IPS-15b (cell line): ENCODE results near the gene IGDCC3.
A peak's percentile ranks its signal among the peaks of the same experiment; 100 is the strongest.

ENCODE experiments used
- H3K27me3 ChIP-seq: one replicate; pipeline ENCODE4 v1.6.1; 2013; ENCODE audit warnings: low read length; ENCODE audit not compliant: control insufficient read depth, insufficient read depth
- H3K36me3 ChIP-seq: one replicate; pipeline ENCODE4 v1.6.1; 2013; ENCODE audit warnings: low read length; ENCODE audit not compliant: control insufficient read depth, insufficient read depth
- H3K4me1 ChIP-seq: one replicate; pipeline ENCODE4 v1.6.1; 2013; ENCODE audit warnings: mild to moderate bottlenecking, low read length; ENCODE audit not compliant: control insufficient read depth, insufficient read depth
- H3K4me3 ChIP-seq: one replicate; pipeline ENCODE4 v1.5.1; 2013; ENCODE audit warnings: low read depth, low read length
- H3K9ac ChIP-seq: one replicate; pipeline ENCODE4 v1.6.1; 2013; ENCODE audit warnings: low read depth, mild to moderate bottlenecking, low read length
- H3K9me3 ChIP-seq: one replicate; pipeline ENCODE4 v1.6.1; 2013; ENCODE audit warnings: mild to moderate bottlenecking, low read length; ENCODE audit not compliant: control insufficient read depth, insufficient read depth

Gene IGDCC3

GRCh38 chr15:65393557-65393956 lies 15.8 kb upstream of the IGDCC3 start:
- no peak overlapping the region for H3K4me3 ChIP-seq
- H3K9me3 ChIP-seq, result no peaks in the 10 kb centered on the region
- H3K4me1 ChIP-seq, result no peaks in the 10 kb centered on the region
- H3K36me3 ChIP-seq, result no peaks in the 10 kb centered on the region
- H3K27me3 ChIP-seq, result peaks cover 41% of the 10 kb centered on the region
- no peak overlapping the region for H3K9ac ChIP-seq

DNA sequence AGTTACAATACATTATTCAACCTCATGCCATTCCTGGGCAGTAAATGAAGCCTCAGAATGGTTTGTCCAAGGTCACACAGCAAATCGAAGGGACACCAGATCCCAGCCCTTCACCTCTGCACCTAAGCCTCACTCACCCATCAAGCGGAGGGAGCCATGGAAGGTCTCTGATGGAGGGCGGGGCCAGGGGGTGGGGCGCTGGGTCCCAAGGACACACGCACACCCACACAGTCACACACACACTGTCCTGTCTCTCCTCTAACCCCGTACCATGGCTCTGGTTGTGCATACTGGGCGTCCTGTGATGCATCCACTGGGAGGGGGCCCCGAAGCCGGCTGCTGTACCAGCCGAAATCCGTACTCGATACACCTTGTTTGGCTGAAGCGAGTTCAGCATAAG lies 15.3 kb upstream of the IGDCC3 start:
- H3K9me3 ChIP-seq, result no peaks in the 10 kb centered on the region
- no peak overlapping the region for H3K9ac ChIP-seq
- H3K4me3 ChIP-seq, result no peak overlapping the region
- no peaks in the 10 kb centered on the region for H3K4me1 ChIP-seq
- peaks cover 40% of the 10 kb centered on the region for H3K27me3 ChIP-seq
- H3K36me3 ChIP-seq, result no peaks in the 10 kb centered on the region

DNA sequence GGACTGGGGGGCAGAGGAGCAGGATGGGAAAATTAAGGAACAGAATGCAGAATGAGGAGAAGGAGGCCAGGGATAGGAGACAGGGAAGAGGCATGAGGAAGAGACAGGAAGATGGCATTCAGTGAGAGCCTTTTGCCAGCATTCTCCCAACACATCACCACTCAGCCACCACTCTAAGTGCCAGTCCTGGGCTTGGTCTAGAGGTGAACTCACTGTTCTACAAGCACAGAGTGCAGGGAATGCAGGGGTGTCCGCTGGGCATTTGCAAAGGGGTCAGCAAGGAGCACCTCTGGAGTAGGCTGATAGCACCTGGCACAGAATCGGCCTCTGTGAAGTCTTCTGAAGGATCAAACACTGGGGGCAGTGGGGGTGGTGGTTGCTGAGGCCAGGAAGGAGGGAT lies 14.6 kb upstream of the IGDCC3 start:
- H3K4me3 ChIP-seq, result no peak overlapping the region
- peaks cover 33% of the 10 kb centered on the region for H3K27me3 ChIP-seq
- H3K36me3 ChIP-seq, result no peaks in the 10 kb centered on the region
- no peaks in the 10 kb centered on the region for H3K4me1 ChIP-seq
- H3K9ac ChIP-seq, result no peak overlapping the region
- no peaks in the 10 kb centered on the region for H3K9me3 ChIP-seq

DNA sequence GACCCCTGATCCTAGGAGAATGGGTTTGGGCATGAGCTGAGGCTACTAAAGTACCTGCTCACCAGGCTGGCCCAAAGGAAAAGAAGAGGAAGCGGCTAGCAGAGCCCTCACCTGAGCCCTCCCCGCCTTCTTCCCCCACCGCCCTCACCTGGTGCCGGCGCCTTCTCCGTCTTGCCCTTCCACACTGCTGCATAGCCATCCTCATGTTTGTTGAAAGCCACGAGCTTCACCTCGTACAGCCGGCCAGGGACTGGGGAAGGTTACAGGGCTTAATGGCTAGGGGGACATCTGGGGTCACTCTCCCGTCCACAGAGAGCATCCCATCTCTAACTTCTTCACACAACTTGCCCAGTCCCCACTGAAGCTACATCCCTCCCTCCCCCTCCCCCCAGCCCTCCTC lies 13.9 kb upstream of the IGDCC3 start:
- Histone ChIP-seq H3K4me1 (no peaks in the 10 kb centered on the region), H3K27me3 (peaks cover 26% of the 10 kb centered on the region), H3K4me3 (no peak overlapping the region), H3K9ac (no peak overlapping the region), H3K36me3 (no peaks in the 10 kb centered on the region), H3K9me3 (no peaks in the 10 kb centered on the region)

- Histone ChIP-seq H3K9ac (no peak overlapping the region), H3K4me3 (no peak overlapping the region), H3K9me3 (no peaks in the 10 kb centered on the region), H3K4me1 (peaks cover under 1% of the 10 kb centered on the region), H3K36me3 (no peaks in the 10 kb centered on the region), H3K27me3 (peaks cover 15% of the 10 kb centered on the region)
Measured at GRCh38 chr15:65390447-65390846, 12.6 kb upstream of the IGDCC3 start.

DNA sequence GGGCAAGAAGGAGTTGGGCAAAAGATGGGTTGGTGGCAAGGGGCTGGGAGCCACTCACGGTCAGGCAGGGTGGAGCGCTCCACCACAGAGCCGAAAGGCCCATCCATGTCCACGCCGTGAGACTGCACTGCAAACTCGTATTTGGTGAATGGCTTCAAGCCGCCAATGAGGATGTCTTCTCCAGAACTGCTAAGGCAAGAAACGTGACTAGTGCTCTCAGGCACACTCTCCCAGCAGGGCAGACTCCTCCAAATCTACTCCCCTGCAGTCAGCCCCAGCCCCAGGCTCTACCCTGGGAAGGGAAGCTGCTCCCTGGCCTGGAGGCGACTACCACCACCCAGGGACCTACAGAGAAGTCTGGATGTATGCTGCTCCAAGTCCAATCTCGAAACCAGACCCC lies 11.4 kb upstream of the IGDCC3 start:
- peaks cover 7% of the 10 kb centered on the region for H3K4me1 ChIP-seq
- no peak overlapping the region for H3K9ac ChIP-seq
- no peak overlapping the region for H3K4me3 ChIP-seq
- peaks cover 6% of the 10 kb centered on the region for H3K27me3 ChIP-seq
- H3K9me3 ChIP-seq, result no peaks in the 10 kb centered on the region
- no peaks in the 10 kb centered on the region for H3K36me3 ChIP-seq

DNA sequence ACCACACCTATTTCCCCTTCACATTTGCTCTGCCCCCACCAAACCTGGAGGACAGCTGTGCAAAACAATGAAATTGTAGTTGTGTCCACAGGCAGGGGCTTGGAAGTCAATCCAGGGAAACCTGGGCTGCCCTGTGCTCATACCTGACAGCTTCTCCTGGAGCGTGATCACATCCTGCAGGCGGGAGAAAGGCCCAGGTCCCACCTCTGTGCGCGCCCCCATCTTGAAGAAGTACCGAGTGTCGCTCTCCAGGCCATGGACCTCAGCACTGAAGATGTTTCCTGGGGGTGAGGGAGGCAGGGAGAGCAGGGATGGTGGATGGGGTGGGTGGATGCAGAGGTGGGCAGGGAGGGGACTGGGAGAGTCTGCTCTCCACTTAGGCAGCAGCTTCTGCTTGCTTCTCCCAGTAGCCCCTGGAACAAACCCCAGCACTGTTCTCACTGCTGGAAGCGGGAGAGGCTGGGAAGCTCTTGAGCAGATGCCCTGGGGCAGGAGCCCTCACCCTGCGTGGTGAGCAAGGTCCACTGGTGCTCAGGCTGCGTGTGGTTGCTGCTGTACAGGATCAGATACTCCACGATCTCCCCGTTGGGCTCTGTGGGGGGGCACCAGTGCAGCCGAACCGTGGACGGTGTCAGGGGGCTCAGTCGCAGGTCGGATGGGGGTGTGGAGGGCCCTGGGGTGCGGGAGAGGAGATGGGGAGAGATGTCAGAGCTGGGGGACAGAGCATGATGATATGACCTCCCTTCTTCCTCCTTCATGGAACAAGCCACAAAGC lies 10.7 kb upstream of the IGDCC3 start:
- Histone ChIP-seq H3K27me3 (peaks cover 6% of the 10 kb centered on the region), H3K4me1 (peaks cover 7% of the 10 kb centered on the region), H3K9ac (no peak overlapping the region), H3K4me3 (no peak overlapping the region), H3K9me3 (no peaks in the 10 kb centered on the region), H3K36me3 (no peaks in the 10 kb centered on the region)

GRCh38 chr15:65386886-65387285 lies 9.1 kb upstream of the IGDCC3 start:
- Histone ChIP-seq H3K9ac (no peak overlapping the region), H3K4me1 (peaks cover 7% of the 10 kb centered on the region), H3K27me3 (peaks cover 3% of the 10 kb centered on the region), H3K4me3 (no peak overlapping the region), H3K9me3 (no peaks in the 10 kb centered on the region), H3K36me3 (no peaks in the 10 kb centered on the region)

GRCh38 chr15:65386376-65386775 lies 8.6 kb upstream of the IGDCC3 start:
- Histone ChIP-seq H3K27me3 (peaks cover 3% of the 10 kb centered on the region), H3K36me3 (no peaks in the 10 kb centered on the region), H3K9me3 (no peaks in the 10 kb centered on the region)

GRCh38 chr15:65385870-65386258 lies 8.1 kb upstream of the IGDCC3 start:
- Histone ChIP-seq H3K27me3 (peaks cover 3% of the 10 kb centered on the region), H3K9ac (no peak overlapping the region), H3K4me3 (no peak overlapping the region)

More at GRCh38 chr15:65386376-65386775, 8.6 kb upstream of the IGDCC3 start:
- Histone ChIP-seq H3K4me1 (peaks cover 7% of the 10 kb centered on the region), H3K9ac (no peak overlapping the region), H3K4me3 (no peak overlapping the region)

GRCh38 chr15:65384895-65385869 lies 7.4 kb upstream of the IGDCC3 start:
- no peaks in the 10 kb centered on the region for H3K9me3 ChIP-seq
- H3K4me1 ChIP-seq, result peaks cover 7% of the 10 kb centered on the region
- peak overlapping the region; percentile 49 for H3K4me3 ChIP-seq
- H3K27me3 ChIP-seq, result peaks cover 6% of the 10 kb centered on the region
- H3K9ac ChIP-seq, result peak overlapping the region; percentile 12
- H3K36me3 ChIP-seq, result no peaks in the 10 kb centered on the region

More at GRCh38 chr15:65385870-65386258, 8.1 kb upstream of the IGDCC3 start:
- Histone ChIP-seq H3K4me1 (peaks cover 7% of the 10 kb centered on the region), H3K9me3 (no peaks in the 10 kb centered on the region), H3K36me3 (no peaks in the 10 kb centered on the region)
